Ishikawa (cell line): ENCODE results near the gene PRICKLE2.

Experiments
- EP300 ChIP-seq: IDR thresholded peaks from 2 replicates; pipeline ENCODE4 v1.6.1; 2012; ENCODE audit warnings: borderline replicate concordance
- NFIC ChIP-seq: IDR thresholded peaks from 2 replicates; pipeline ENCODE4 v1.6.1; 2012
- RAD21 ChIP-seq: IDR thresholded peaks from 2 replicates; pipeline ENCODE4 v1.6.1; 2012; ENCODE audit warnings: low read depth
- TAF1 ChIP-seq: IDR thresholded peaks from 2 replicates; pipeline ENCODE4 v1.6.1; 2012; ENCODE audit warnings: low read depth, mild to moderate bottlenecking
- YY1 ChIP-seq: IDR thresholded peaks from 2 replicates; pipeline ENCODE4 v1.6.1; 2012; ENCODE audit warnings: low read depth
- TF ChIP-seq, protein P1 (sequence below): IDR thresholded peaks from 2 replicates; pipeline ENCODE4 v1.6.1; 2012; ENCODE audit warnings: low read depth, mild to moderate bottlenecking

DNA sequence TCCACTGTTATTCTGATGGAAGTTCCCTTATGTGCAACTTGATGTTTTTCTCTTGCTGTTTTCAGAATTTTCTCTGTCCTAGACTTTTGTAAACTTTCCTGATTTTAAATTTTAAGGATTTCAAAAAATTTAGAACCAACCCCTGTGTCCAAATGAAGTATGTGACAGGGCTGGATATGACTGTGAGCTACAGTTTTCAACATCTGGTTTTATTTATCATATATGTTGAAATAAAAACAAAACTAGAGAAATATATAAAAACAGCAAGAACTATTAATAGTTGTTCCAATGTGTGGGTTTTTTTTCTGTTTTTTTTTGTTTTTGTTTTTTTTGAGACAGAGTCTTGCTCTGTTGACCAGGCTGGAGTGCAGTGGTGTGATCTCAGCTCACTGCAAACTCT, 154.6 kb downstream of the PRICKLE2 start:
- TF ChIP-seq TAF1 = no peak
- TF ChIP-seq, protein P1, sequence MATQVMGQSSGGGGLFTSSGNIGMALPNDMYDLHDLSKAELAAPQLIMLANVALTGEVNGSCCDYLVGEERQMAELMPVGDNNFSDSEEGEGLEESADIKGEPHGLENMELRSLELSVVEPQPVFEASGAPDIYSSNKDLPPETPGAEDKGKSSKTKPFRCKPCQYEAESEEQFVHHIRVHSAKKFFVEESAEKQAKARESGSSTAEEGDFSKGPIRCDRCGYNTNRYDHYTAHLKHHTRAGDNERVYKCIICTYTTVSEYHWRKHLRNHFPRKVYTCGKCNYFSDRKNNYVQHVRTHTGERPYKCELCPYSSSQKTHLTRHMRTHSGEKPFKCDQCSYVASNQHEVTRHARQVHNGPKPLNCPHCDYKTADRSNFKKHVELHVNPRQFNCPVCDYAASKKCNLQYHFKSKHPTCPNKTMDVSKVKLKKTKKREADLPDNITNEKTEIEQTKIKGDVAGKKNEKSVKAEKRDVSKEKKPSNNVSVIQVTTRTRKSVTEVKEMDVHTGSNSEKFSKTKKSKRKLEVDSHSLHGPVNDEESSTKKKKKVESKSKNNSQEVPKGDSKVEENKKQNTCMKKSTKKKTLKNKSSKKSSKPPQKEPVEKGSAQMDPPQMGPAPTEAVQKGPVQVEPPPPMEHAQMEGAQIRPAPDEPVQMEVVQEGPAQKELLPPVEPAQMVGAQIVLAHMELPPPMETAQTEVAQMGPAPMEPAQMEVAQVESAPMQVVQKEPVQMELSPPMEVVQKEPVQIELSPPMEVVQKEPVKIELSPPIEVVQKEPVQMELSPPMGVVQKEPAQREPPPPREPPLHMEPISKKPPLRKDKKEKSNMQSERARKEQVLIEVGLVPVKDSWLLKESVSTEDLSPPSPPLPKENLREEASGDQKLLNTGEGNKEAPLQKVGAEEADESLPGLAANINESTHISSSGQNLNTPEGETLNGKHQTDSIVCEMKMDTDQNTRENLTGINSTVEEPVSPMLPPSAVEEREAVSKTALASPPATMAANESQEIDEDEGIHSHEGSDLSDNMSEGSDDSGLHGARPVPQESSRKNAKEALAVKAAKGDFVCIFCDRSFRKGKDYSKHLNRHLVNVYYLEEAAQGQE = no peak
- TF ChIP-seq NFIC = no peak
- no peak for TF ChIP-seq RAD21
- TF ChIP-seq EP300 = no peak
- no peak for TF ChIP-seq YY1
